NCI-H2081 (cell line): ENCODE measurements around the gene SPATA21.
"Not testable (repeated sequence)": the region's sequence is repeated elsewhere in the genome, so short reads cannot be mapped to it uniquely, and the experiment has no call there.

ENCODE experiments used
- DNase-seq, 2 experiments: peaks; one replicate each; lab custom pipeline; 2025; lab: John Stamatoyannopoulos, UW

SPATA21 gene

DNA sequence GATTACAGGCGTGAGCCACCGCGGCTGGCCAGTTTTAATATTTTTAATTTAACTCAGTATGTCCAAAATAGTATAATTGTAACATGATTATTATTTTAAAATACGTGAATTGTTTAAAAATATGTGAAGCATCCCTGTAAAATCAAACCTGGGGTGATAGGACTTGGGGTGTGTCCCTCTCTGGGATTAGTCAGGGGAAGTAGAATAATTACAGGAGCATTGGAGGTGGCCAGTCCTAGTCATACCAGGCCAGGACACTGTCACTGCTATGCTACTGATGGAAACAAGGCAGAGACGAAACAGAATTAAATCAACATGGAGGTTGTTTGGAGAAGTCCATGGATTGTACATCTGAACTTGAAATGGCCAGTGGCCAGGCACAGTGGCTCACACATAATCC lies 53.3 kb downstream of the SPATA21 start:
- no peak for DNase-seq

DNA sequence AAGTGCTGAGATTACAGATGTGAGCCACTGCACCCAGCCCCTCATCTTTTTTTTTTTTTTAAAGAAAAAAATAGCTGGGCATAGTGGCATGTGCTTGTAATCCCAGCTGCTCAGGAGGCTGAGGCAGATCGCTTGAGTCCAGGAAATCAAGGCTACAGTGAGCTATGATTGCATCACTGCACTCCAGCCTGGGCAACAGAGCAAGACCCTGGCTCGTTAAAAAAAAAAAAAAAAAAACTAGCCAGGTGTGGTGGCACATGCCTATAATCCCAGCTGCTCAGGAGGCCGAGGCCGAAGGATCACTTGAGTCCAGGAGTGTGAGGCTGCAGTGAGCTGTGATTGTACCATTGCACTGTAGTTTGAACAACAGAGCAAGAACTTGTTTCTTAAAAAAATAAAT lies 56.4 kb downstream of the SPATA21 start:
- no peak for DNase-seq

DNA sequence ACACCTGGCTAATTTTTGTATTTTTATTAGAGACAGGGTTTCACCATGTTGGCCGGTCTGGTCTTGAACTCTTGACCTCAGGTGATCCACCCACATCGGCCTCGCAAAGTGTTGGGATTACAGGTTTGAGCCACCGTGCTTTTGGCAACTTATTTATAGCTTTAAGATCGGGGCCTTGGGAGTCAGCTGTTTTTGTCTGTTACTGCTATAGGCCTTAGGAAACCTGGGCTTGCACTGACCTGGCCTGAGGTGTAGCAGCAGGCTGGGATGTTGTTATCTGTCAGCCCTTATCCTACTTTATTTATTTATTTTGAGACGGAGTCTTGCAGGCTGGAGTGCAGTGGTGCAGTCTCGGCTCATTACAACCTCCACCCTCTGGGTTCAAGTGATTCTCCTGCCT lies 58.8 kb downstream of the SPATA21 start:
- DNase-seq, result no peak

DNA sequence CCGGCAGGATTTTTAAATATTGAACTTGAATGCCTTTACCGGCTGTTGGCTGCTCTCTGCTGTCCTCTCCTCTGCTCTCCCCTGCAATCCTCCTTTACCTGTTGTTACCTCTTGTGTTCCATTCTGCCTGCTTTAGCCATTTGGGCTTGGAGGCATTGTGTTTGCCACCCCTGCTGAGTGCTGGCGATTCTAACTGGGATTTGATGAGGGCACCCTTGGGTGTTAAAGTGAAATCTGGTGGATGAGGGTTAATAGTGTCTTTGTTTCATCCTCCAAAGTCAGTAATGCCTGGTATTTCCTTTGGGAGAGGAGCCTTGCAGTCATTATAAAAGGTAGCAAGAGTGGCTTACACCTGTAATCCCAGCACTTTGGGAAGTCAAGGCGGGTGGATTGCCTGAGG lies 60.3 kb downstream of the SPATA21 start:
- DNase-seq, result no peak

DNA sequence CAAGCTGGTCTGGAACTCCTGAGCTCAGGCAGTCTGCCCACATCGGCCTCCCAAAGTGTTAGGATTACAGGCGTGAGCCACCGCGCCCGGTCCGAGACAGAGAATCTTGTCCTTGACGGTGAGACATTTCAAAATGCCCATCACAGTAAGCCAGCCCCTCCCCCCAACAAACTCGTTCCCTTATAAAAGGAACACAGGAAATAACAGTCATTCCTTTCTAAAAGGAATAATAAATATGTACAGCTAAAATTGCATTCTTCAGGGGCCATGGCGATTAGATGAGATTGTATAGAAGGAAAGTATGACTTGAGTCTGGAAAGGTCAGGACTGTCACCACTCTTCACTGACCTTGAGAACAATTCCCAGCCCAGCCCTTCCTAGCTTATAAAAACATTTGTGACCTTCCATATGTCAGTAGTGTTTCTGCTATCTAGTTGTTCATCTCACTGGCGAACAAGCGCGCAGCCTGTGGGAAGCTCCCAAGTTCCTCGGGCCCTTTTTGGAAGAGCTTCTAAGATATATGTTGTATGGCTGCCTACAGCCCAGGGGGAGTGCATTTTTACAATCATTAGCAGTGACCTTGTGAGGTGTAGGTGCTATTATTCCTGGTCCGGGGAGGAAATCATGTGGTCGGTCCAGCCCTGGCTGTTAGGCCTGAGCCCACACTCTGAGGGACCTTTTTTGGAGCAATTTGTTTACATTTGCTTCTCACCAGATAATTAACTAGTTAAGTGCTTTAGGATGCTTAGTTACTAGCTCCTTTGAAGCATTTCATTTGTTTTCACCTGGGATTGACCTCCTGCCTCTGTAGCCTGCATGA lies 61.5 kb downstream of the SPATA21 start:
- no peak for DNase-seq

DNA sequence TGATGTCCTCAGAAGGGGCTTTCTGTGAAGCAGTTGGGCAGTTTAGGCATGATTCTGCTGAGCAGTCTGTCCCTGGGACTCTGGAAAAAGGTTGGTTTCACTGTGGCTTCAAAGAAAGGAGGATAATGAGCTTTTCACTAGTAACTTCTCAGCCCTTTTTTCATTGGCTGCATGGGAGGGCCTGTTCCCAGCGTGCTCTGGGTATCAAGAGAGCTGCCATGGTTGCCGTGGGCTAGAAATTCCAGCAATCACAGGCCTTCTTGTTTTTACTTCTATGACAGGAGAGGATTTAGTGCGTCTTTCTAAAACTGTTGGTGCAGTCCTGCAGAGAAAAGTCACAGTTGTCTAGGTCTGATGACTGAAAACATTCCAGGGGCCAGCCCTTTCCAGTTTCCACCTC lies 63.0 kb downstream of the SPATA21 start:
- DNase-seq, result no peak

DNA sequence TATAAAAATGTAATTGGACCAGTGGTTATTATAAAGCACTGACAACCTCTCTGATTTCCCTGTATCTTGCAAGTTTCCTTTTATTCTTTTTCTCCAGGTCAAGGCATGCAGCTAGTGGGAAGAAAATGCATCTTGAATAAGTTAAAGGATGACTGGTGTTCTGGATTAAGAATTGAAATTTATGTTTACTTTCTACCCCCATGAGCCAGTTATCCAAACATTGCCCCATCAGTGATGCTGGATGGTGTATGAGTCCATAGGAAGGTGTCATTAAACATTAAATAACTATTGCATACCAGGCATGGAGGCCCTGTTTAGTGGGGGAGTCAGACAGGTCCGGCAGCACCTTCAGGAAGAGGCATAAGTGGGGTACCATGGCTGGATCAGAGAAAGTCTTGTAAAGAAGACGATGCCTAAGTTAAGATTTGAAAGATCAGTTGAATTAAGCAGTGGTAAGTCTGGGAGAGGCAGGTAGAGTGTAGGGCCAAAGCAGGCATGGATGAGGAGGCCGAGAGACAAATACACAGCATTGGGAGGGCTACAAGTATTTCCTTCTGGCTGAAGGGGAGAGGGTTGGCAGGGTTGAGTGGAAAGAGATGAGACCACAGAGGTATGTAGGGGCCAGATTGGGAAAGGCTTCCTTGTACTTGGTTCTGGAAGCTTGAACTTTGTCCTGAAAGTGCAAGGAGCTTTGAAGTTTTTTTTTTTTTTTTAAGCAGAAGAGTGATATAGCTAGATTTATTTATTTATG lies 64.5 kb downstream of the SPATA21 start:
- no peak for DNase-seq

DNA sequence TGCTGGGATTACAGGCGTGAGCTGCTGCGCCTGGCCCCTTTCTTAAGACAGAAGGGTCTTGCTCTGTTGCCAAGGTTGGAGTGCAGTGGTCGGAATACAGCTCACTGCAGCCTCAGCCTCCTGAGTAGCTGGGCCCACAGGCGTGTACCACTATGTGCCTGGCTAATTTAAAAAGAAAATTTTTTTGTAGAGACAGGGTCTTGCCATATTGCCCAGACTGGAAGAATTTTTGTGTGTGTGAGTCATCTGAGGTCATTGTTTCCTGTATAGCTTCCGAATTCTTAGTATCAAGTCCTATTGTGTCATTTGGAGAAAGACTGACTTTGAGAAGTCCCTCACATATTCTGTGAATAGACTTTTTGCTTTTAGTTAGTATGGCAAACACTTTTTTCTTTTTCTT lies 65.5 kb downstream of the SPATA21 start:
- DNase-seq, result no peak

DNA sequence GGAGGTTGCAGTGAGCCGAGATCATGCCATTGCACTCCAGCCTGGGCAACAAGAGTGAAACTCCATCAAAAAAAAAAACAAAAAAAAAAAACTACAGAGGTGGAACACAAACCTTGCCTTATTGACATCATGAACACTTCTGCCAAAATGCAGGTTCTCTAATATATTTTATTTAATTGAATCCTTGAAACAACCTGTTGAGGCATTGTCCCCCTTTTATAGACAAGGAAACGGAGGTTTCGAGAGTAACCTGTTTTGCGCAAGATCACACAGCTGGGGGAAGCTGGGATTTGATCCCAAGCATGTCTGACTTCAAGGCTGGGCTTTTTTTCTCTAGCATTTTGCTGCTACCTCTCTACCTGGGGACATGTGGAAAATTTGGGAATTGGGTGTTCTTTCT lies 67.4 kb downstream of the SPATA21 start:
- DNase-seq, result no peak

DNA sequence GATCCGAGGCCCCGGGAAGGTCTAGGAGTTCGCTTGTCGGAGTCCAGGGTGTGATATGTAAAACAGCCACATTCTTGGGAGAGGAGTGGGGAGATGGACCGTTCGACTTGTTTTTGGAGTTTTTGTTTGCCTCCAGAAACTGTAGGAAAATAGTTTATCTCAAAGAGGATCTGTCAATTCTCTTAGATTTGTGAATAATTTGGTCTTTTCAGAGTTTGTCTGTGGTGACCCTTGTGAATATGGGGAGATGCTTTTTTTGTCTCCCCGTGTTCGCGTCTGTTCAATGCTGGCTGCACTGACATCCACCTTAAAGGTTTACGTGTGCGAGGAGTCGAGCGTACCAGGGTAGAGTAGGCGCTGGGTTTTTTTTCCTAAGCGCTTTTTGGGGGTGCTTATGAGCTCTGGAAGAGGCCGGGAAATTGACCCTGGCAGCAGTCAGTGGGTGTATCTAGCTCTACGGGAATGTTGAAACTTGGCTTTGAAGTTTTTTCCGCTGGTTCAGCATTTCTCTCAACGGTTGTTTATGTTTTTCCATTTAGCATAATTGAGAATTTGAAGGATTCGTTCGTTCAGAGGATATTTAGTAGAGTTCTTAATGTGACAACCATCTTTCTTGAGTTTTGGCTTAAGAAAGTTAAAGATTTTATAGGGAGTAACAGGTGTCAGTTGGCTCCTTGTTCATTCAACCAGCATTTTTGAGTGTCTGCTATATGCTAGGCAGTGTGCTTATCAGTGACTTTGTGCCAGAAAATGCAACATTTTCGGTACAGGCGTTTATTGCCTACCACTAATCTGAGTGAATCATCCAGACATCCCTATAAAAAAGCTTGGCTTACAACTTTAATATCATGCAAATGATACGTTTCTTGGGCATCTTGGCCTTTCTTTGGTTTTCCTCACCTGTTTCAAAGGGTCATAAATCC lies 69.0 kb downstream of the SPATA21 start:
- DNase-seq, result no peak

DNA sequence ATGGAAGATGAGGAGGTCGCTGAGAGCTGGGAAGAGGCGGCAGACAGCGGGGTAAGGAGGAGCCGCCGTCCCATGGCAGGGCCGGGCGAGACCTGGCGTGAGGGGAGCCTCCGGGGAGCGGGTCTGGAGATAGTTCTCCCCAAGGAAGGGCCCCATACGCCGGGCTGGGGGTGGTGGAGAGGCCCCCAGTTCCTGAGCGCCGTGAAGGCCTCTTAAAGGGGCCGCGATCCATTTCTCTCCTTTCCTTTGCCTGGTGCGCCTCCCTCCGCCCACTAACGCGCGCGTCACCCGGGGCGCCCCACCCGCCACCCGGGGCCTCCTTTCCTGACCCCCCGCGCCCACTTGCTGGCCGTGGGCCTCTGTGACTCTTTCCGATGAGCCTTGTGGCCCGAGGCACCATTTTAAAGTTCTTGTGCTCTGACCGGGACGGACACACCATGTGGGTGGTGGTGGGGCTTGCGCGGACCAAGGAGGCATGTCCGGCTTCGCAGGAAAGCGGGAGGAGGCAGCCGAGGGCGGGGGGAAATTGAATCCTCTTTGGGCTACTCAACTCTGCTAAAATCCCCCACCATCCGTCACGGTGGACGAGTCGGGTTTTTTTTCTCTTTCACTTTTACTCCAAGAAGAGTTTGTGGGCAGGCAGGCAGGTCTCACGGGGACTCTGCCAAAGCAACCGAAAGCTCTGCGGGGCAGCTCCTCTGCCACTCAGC lies 69.8 kb downstream of the SPATA21 start:
- DNase-seq, result peak; percentile 81

DNA sequence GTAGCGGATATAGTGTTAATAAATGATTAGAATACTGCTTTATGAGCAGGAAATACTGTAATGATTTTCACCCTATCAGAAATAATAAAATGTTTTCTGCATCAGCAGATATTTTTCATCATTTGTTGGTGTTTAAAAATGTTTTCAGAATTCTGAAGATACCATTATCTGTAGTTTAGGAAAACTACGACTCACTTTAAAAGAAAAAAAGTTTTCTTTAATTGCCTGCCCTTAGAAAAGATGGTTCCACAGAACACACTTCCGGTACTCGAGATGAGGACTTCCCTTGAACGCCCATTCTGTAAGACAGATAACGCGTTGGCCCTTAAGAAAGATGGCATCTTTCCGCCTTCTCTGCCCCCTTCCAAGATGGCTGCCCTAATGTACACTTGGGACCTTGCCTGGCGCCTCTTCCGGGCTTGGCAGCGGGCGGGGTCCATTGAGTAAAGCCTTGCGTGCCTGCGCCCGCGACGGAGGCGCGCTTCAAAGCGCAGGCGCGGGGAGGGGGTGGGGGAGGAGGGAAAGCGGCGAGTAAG lies 70.4 kb downstream of the SPATA21 start, which contains the start of gene SZRD1:
Gene SZRD1 (plus strand): TSS at position 521 of the 536 bp plus-strand sequence. CDS start 16 bp downstream, outside the sequence.
- DNase-seq, result peak; percentile 99 to 100

DNA sequence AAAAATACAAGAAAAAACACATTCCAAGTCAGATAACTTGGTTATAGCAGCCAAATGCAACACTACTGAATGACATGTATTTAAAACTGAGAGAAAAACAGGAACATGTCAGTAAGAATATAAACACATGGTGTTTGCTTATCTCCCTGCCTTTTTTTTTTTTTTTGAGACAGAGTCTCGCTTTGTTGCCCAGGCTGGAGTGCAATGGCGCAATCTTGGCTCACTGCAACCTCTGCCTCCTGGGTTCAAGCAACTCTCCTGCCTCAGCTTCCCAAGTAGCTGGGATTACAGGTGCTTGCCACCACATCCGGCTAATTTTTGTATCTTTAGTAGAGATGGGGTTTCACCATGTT lies 72.1 kb downstream of the SPATA21 start:
- not testable (repeated sequence) for DNase-seq

DNA sequence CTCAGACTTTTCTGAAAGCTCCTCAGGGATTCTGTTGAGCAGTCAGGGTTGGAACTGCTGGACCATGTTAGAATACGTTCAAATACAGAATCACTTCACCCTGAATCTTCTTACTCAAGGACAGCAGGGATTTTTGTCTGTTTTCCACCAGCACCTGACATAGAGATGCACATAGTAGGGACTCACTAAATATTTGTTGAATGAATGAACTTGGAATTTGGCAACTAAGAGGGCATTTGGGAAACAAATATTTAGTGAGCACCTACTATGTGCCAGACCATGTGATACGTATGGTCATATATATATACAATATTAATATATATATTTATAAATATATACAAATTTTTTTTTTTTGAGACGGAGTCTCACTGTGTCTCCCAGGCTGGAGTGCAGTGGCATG lies 80.4 kb downstream of the SPATA21 start:
- no peak for DNase-seq

DNA sequence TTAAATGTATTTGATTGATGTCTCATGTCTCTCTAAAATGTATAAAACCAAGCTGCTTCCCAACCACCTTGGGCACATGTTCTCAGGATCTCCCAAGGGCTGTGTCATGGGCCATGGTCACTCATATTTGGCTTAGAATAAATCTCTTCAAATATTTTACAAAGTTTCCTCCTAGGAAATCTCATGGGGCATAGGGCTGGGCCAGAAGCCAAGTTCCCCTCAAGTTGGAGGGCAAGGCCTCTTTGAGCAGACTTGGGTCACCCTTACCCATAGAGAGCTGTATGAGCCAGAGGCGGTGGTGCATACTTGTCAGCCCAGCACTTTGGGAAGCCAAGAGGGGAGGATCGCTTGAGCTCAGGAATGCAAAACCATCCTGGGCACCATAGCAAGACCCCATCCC lies 82.6 kb downstream of the SPATA21 start:
- no peak for DNase-seq

DNA sequence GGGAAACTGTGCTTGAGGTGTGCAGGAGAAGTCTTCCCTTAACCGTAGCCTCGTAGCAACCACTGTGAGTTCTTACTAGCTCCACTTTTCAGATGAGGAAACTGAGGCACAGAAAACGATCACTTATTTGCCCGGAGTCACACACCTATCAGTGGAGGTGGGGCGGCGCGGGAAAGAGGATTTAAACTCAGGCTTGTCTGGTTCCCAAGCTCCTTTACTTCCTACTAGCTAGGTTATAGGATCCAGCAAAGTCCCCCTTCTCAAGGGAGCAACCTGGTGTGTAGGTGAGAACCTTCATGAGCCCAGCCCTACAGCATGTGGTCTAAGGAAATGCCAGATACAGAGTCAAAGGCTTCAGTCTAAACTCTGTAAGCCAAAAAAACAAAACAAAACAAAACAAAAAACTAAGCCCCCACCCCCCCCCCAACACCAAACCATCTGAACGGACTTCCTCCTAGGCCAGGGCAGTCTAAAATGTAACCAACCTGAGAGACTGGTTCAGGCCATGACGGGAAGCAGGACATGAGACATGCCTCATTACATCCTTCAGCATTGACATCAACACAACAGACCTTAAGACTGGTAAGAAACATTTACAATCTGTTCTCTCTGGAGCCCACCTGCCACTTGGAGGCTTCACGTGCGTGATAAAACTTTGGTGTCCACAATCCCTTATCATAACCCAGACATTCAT lies 84.2 kb downstream of the SPATA21 start:
- DNase-seq, result no peak

DNA sequence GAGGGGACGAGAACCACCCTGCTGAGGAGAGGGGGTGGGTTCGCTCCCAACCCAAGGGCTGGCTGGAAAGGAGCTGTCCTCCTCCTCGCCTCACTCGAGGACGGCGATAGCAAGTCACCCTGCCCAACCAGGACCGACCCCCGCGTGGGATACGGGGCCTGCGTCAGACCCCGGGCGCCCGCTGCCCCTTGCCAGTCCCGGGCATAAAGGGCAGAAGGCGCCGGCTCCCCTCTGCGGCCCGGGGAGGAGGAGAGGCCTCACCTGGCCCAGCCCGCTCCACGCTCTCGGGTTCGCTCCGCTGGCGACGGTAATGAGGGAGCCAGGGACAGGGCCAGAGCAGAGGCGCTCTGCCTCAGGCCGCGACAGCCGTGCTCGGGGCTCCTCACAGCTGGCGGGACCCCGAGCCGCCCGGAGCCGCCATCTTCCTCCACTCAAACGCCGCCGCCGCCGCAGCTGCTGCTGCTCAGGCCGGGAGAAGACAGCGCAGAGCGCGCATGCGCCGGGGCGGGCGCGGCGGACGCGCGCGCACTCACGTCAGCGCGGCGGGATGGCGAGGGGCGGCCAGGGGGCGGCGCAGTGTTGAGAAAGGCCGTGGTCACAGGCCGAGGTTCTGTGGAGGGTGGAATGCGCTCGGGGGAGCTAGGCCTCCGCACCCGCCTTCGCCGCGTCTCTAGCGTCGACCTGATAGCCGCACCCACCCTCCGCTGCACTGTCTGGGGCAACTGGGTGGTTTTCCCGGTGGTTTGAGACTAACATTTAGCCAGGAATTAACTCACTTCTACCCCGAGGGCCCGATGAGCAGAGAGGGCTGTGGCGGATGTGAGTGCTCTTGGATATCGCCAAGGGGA lies 85.0 kb downstream of the SPATA21 start, which contains the start of gene FBXO42:
Gene FBXO42 (minus strand): TSS at position 487 of the 848 bp plus-strand sequence. CDS start 37,062 bp downstream, outside the sequence.
- peak; percentile 94 for DNase-seq

DNA sequence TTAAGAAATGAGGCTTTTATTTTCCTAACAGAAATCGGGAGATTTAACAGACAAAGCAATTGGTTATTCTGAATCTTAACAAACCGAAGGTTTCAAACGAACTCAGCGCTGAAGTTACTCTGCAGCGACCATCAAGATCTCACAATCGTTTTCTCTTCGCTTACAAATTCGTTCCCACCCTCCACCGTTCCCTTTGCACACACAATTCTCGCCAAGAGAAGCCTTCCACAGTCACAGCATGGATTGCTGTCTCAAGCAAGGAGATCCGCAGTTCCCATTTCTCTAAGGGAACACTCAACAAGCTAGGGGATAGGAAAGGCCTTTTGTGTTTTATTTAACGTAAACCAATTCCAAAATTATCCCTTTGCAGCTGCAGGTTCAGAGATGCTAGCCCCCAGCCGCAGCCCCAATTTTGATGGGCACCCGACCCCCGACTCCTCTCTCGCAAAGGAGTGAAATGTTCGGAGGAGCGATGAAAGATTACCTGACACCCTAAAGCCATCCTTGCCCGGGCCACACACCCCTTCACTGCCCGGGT lies 85.7 kb downstream of the SPATA21 start:
- peak in 1 of 2 experiments; percentile 24 for DNase-seq

DNA sequence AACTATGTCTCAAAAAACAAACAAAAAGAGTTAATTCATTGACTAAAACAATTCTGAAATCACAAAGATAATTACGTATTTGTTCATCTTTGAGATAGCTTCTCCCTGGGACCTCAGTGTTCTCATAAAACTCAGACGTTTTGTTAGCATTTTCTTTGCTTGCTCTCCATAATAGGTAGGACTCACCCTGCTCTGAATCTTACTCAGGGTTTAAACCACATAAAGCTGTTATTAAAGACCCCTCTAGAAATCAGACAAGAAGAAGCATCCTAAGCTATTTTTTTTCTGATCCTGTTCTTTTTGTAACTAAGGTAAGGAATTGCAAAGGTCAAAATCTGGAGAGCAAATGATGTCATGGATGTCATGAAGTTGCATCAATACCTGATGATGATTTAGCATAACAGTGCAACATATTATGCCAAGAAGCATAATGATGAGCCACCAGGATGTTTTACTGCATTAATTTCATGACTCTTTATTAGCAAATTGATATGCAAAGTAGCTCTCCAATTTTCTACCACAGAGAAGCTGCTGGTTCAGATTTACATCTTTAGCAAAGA lies 87.3 kb downstream of the SPATA21 start:
- DNase-seq, result no peak
